ENCODE results near the gene ST8SIA6.
"Not testable (repeated sequence)": the region's sequence is repeated elsewhere in the genome, so short reads cannot be mapped to it uniquely, and the experiment has no call there.

ST8SIA6 gene

GRCh38 chr10:17403161-17403560 is 51.2 kb downstream of the ST8SIA6 start:
- no peak overlapping the region for H3K4me3 ChIP-seq (replicated peaks; ENCODE audit: insufficient read depth, low read length)
- TF ChIP-seq SPI1 (IDR thresholded peaks at IDR 0.05; ENCODE audit: borderline replicate concordance, low read depth) = no peak
- no peak for TF ChIP-seq GABPA (IDR thresholded peaks at IDR 0.05; ENCODE audit: low read depth)
- H3K27ac ChIP-seq (replicated peaks) = no peak overlapping the region
- H3K27me3 ChIP-seq (ENCODE audit: insufficient read depth, poor library complexity, severe bottlenecking) = no peaks in the 10 kb centered on the region
- DNase-seq (ENCODE audit: low read depth in 1 of 2, low spot score in 1 of 2) = no peak

DNA sequence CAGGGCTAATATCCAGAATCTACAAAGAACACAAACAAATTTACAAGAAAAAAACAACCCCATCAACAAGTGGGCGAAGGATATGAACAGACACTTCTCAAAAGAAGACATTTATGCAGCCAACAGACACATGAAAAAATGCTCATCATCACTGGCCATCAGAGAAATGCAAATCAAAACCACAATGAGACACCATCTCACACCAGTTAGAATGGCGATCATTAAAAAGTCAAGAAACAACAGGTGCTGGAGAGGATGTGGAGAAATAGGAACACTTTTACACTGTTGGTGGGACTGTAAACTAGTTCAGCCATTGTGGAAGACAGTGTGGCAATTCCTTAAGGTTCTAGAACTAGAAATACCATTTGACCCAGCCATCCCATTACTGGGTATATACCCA is 52.4 kb downstream of the ST8SIA6 start:
- DNase-seq (ENCODE audit: low read depth in 1 of 2, low spot score in 1 of 2); H3K4me3 ChIP-seq (replicated peaks; ENCODE audit: insufficient read depth, low read length); H3K27ac ChIP-seq (replicated peaks); H3K27me3 ChIP-seq (ENCODE audit: insufficient read depth, poor library complexity, severe bottlenecking): not testable (repeated sequence)

DNA sequence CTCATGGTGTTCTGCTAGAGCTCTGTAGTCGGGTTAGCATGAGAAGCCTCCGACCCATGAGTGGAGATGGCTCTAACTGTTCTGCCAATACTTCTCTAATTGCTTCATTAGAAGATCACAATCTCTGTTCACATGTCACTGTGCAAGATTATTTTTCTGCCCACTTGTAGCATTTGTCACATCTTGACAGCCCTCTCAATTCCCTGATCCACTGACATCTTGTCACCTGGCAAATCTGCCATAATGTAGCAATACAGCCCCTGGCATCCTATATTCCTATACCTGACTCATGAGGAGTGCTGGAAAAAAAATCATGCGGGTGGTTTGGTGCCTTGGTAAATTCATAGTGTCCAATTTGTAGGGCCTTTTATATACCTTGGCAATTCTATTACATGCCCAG is 58.4 kb downstream of the ST8SIA6 start:
- DNase-seq (ENCODE audit: low read depth in 1 of 2, low spot score in 1 of 2) = no peak
- TF ChIP-seq, protein P1, sequence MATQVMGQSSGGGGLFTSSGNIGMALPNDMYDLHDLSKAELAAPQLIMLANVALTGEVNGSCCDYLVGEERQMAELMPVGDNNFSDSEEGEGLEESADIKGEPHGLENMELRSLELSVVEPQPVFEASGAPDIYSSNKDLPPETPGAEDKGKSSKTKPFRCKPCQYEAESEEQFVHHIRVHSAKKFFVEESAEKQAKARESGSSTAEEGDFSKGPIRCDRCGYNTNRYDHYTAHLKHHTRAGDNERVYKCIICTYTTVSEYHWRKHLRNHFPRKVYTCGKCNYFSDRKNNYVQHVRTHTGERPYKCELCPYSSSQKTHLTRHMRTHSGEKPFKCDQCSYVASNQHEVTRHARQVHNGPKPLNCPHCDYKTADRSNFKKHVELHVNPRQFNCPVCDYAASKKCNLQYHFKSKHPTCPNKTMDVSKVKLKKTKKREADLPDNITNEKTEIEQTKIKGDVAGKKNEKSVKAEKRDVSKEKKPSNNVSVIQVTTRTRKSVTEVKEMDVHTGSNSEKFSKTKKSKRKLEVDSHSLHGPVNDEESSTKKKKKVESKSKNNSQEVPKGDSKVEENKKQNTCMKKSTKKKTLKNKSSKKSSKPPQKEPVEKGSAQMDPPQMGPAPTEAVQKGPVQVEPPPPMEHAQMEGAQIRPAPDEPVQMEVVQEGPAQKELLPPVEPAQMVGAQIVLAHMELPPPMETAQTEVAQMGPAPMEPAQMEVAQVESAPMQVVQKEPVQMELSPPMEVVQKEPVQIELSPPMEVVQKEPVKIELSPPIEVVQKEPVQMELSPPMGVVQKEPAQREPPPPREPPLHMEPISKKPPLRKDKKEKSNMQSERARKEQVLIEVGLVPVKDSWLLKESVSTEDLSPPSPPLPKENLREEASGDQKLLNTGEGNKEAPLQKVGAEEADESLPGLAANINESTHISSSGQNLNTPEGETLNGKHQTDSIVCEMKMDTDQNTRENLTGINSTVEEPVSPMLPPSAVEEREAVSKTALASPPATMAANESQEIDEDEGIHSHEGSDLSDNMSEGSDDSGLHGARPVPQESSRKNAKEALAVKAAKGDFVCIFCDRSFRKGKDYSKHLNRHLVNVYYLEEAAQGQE (IDR thresholded peaks at IDR 0.05; ENCODE audit: insufficient replicate concordance, low read depth) = no peak
- TF ChIP-seq SPI1 (IDR thresholded peaks at IDR 0.05; ENCODE audit: borderline replicate concordance, low read depth) (no peak), GABPA (IDR thresholded peaks at IDR 0.05; ENCODE audit: low read depth) (no peak), POLR2AphosphoS5 (IDR thresholded peaks at IDR 0.05; ENCODE audit: low read depth) (no peak)
- TF ChIP-seq, protein P2, sequence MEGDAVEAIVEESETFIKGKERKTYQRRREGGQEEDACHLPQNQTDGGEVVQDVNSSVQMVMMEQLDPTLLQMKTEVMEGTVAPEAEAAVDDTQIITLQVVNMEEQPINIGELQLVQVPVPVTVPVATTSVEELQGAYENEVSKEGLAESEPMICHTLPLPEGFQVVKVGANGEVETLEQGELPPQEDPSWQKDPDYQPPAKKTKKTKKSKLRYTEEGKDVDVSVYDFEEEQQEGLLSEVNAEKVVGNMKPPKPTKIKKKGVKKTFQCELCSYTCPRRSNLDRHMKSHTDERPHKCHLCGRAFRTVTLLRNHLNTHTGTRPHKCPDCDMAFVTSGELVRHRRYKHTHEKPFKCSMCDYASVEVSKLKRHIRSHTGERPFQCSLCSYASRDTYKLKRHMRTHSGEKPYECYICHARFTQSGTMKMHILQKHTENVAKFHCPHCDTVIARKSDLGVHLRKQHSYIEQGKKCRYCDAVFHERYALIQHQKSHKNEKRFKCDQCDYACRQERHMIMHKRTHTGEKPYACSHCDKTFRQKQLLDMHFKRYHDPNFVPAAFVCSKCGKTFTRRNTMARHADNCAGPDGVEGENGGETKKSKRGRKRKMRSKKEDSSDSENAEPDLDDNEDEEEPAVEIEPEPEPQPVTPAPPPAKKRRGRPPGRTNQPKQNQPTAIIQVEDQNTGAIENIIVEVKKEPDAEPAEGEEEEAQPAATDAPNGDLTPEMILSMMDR (IDR thresholded peaks at IDR 0.05; ENCODE audit: insufficient read depth, low read length) = no peak
- H3K27ac ChIP-seq (replicated peaks) = no peak overlapping the region
- no peak overlapping the region for H3K4me3 ChIP-seq (replicated peaks; ENCODE audit: insufficient read depth, low read length)
- no peaks in the 10 kb centered on the region for H3K27me3 ChIP-seq (ENCODE audit: insufficient read depth, poor library complexity, severe bottlenecking)

DNA sequence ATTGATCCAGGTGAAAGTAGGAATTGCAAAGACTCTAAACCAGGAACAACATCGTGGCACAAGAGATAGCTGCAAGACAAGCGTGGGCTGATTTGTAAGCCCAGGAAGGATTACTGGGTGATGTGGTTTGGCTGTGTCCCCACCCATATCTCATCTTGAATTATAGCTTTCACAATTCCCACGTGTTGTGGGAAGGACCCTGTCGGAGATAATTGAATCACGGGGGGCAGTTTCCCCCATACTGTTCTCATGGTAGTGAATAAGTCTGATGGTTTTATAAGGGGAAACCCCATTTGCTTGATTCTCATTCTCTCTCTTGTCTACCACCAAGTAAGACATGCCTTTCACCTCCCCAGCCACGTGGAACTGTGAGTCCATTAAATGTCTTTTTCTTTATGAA is 59.5 kb downstream of the ST8SIA6 start:
- TF ChIP-seq, protein P2 (IDR thresholded peaks at IDR 0.05; ENCODE audit: insufficient read depth, low read length) = no peak
- TF ChIP-seq GABPA (IDR thresholded peaks at IDR 0.05; ENCODE audit: low read depth) (no peak), SPI1 (IDR thresholded peaks at IDR 0.05; ENCODE audit: borderline replicate concordance, low read depth) (no peak), POLR2AphosphoS5 (IDR thresholded peaks at IDR 0.05; ENCODE audit: low read depth) (no peak)
- TF ChIP-seq, protein P1 (IDR thresholded peaks at IDR 0.05; ENCODE audit: insufficient replicate concordance, low read depth) = no peak
- no peak overlapping the region for H3K4me3 ChIP-seq (replicated peaks; ENCODE audit: insufficient read depth, low read length)

DNA sequence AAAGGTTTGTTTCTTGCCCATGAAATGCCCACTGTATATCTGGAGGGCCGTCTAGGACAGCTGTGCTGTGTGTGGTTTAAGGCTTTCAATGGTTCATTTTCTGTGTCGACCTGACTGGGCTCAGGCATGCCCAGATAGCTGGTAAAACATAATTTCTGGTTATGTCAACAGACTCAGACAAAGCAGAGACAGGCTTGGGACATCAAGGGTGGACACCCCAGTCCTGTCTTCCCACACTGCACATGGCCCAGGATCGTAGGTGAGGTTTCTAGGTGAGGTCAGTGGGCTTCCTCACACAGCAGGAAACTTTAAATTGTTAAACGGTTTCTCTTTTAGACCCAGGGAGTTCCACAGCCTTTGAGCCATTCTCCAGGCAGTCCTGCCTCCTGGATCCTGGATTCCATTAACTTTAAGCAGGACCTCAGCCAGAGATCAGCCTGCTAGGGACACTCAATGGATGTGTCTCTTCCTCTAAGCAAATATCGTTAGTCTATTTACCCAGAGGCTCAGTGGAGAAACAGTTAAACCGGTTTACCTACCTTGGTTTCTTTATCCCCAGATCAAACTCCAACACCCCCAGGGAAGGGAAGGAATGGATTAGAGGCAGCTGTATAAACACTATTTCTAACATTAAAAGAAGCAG is 66.4 kb downstream of the ST8SIA6 start:
- no peaks in the 10 kb centered on the region for H3K27me3 ChIP-seq (ENCODE audit: insufficient read depth, poor library complexity, severe bottlenecking)
- TF ChIP-seq, protein P2 (IDR thresholded peaks at IDR 0.05; ENCODE audit: insufficient read depth, low read length) = no peak
- TF ChIP-seq GABPA (IDR thresholded peaks at IDR 0.05; ENCODE audit: low read depth) = no peak
- no peak for TF ChIP-seq POLR2AphosphoS5 (IDR thresholded peaks at IDR 0.05; ENCODE audit: low read depth)
- TF ChIP-seq SPI1 (IDR thresholded peaks at IDR 0.05; ENCODE audit: borderline replicate concordance, low read depth) = no peak
- TF ChIP-seq, protein P1 (IDR thresholded peaks at IDR 0.05; ENCODE audit: insufficient replicate concordance, low read depth) = no peak
- H3K27ac ChIP-seq (replicated peaks) = no peak overlapping the region
- no peak overlapping the region for H3K4me3 ChIP-seq (replicated peaks; ENCODE audit: insufficient read depth, low read length)
- no peak for DNase-seq (ENCODE audit: low read depth in 1 of 2, low spot score in 1 of 2)

More for the DNA sequence above, 59.5 kb downstream of the ST8SIA6 start:
- no peak for DNase-seq (ENCODE audit: low read depth in 1 of 2, low spot score in 1 of 2)
- Histone ChIP-seq H3K27ac (replicated peaks) (no peak overlapping the region), H3K27me3 (ENCODE audit: insufficient read depth, poor library complexity, severe bottlenecking) (no peaks in the 10 kb centered on the region)
